ENCODE data around the gene TP53INP2.

DNA sequence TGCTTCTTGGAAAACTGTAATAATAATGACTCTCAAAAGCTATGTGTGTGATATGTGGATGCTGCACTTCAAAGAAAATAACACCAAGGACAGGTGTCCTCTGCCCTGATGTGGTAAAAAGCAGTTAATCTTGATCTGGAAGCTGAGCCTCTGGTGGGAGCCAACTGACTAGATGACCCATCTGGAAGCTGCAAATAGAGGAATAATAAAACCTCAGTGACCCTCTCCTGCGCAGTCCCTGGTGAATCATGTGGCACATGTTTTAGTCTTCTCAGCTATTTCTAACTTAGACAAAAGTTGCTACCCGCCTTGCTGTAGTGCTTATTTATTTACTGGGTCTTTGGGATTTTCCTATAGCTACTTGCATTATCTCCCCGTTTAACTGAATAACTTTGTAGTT is 47.3 kb downstream of the TP53INP2 start:
- TF ChIP-seq, protein P1, sequence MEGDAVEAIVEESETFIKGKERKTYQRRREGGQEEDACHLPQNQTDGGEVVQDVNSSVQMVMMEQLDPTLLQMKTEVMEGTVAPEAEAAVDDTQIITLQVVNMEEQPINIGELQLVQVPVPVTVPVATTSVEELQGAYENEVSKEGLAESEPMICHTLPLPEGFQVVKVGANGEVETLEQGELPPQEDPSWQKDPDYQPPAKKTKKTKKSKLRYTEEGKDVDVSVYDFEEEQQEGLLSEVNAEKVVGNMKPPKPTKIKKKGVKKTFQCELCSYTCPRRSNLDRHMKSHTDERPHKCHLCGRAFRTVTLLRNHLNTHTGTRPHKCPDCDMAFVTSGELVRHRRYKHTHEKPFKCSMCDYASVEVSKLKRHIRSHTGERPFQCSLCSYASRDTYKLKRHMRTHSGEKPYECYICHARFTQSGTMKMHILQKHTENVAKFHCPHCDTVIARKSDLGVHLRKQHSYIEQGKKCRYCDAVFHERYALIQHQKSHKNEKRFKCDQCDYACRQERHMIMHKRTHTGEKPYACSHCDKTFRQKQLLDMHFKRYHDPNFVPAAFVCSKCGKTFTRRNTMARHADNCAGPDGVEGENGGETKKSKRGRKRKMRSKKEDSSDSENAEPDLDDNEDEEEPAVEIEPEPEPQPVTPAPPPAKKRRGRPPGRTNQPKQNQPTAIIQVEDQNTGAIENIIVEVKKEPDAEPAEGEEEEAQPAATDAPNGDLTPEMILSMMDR (IDR thresholded peaks at IDR 0.05; ENCODE audit: low read length) = no peak
- no peak for TF ChIP-seq EZH2 (IDR thresholded peaks at IDR 0.05; ENCODE audit: borderline replicate concordance, low read length)

All from OCI-LY1 (cell line).